Measurements from ENCODE around the gene CKAP2L. TPM values are rescaled to one million over a fixed set of nuclear protein-coding genes. Genes with fewer than 3 reads are reported as not detected.
A peak's percentile ranks its signal among the peaks of the same experiment; 100 is the strongest.

CKAP2L gene
- total and polyA plus RNA-seq, 9 of the 15 experiments (the other 6 are each of a cell fraction or from before 2014, with no cell fraction given), result 10.4 to 21.9 (median 14.2) TPM

- TF ChIP-seq CHD7 (IDR thresholded peaks at IDR 0.05; ENCODE audit: low read depth, low read length) (no peak), PBX2 (CRISPR knock-in tag; IDR thresholded peaks at IDR 0.05; ENCODE audit: low read depth) (no peak), PBX2 (tag; conservative IDR thresholded peaks at IDR 0.05; ENCODE audit: low read depth) (no peak), POLR2AphosphoS5 (IDR thresholded peaks at IDR 0.05; ENCODE audit: control insufficient read depth, insufficient read depth, low read depth, low read length) (no peak), ZNF589 (CRISPR knock-in tag; IDR thresholded peaks at IDR 0.05; ENCODE audit: low read depth) (no peak), EGR1 (conservative IDR thresholded peaks at IDR 0.05) (no peak), HMG20A (CRISPR knock-in tag; conservative IDR thresholded peaks at IDR 0.05) (no peak), HLTF (IDR thresholded peaks at IDR 0.05) (no peak), RBM14 (IDR thresholded peaks at IDR 0.05; ENCODE audit: borderline replicate concordance, insufficient read depth, low read depth, low read length) (no peak), CREM (IDR thresholded peaks at IDR 0.05; ENCODE audit: low read depth) (peak; percentile 64), ZKSCAN3 (CRISPR knock-in tag; IDR thresholded peaks at IDR 0.05) (no peak), SREBF2 (CRISPR knock-in tag; IDR thresholded peaks at IDR 0.05) (no peak), FOSL1 (tag; conservative IDR thresholded peaks at IDR 0.05) (peak; percentile 90), ZNF224 (CRISPR knock-in tag; IDR thresholded peaks at IDR 0.05) (no peak), TCF7 (IDR thresholded peaks at IDR 0.05; ENCODE audit: borderline replicate concordance) (no peak), CGGBP1 (CRISPR knock-in tag; IDR thresholded peaks at IDR 0.05) (no peak)
Measured at GRCh38 chr2:112692495-112692911, 71.9 kb downstream of the CKAP2L start (continued).
